Epithelial cell of proximal tubule (primary cell): Measurements from ENCODE around the gene ERAL1. TPM values are rescaled to one million over a fixed set of nuclear protein-coding genes. Genes with fewer than 3 reads are reported as not detected.

Experiments used
- DNase-seq: peaks from one replicate; pipeline ENCODE4 v3.0.0-alpha.2; 2011; ENCODE audit warnings: low read depth
- H3K4me3 ChIP-seq: 2 replicates; pipeline ENCODE4 v1.5.1; 2011; ENCODE audit warnings: low read depth, mild to moderate bottlenecking, low read length
- total RNA-seq: library from RNA; depleted of rRNA; stranded (reverse); fragments of >200 nt; gene quantifications from 2 replicates; pipeline ENCODE4 v1.2.3, GENCODE V29; 2015
- TF ChIP-seq, protein P1 (sequence below): conservative IDR thresholded peaks from 2 replicates; pipeline ENCODE4 v1.5.1; 2012; ENCODE audit warnings: low read depth, mild to moderate bottlenecking, low read length

Gene ERAL1
- total RNA-seq, 1 donor from 2014 or later: 86.9 TPM

GRCh38 chr17:28907709-28908475 lies 53.1 kb downstream of the ERAL1 start:
- H3K4me3 ChIP-seq: no peak overlapping the region
- DNase-seq: no peak
- TF ChIP-seq, protein P1, sequence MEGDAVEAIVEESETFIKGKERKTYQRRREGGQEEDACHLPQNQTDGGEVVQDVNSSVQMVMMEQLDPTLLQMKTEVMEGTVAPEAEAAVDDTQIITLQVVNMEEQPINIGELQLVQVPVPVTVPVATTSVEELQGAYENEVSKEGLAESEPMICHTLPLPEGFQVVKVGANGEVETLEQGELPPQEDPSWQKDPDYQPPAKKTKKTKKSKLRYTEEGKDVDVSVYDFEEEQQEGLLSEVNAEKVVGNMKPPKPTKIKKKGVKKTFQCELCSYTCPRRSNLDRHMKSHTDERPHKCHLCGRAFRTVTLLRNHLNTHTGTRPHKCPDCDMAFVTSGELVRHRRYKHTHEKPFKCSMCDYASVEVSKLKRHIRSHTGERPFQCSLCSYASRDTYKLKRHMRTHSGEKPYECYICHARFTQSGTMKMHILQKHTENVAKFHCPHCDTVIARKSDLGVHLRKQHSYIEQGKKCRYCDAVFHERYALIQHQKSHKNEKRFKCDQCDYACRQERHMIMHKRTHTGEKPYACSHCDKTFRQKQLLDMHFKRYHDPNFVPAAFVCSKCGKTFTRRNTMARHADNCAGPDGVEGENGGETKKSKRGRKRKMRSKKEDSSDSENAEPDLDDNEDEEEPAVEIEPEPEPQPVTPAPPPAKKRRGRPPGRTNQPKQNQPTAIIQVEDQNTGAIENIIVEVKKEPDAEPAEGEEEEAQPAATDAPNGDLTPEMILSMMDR: no peak

DNA sequence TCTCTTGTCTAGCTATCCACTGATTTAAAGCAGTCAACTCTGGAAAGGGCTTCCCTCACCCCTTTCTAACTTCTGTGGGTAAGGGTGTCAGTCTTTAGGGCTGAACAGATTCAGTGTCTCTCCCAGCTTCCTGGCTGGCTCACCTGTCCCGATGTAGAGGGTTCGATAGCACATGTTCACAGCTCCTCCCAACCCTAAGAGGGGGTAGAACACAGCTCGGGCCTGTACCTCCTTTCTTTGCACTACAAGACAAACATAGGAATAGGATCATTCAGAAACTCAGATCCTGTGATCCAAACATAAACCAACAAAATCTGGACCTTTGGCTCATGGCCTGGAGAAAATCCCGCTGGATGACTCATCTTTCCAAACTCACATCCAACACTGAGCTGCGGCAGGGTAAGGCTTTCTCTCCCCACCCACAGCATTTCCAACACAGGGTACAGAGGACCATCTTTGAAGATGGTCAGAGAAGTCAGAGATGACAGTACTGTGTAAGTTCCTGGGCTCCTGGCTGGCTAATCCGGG lies 53.9 kb downstream of the ERAL1 start:
- DNase-seq: no peak

DNA sequence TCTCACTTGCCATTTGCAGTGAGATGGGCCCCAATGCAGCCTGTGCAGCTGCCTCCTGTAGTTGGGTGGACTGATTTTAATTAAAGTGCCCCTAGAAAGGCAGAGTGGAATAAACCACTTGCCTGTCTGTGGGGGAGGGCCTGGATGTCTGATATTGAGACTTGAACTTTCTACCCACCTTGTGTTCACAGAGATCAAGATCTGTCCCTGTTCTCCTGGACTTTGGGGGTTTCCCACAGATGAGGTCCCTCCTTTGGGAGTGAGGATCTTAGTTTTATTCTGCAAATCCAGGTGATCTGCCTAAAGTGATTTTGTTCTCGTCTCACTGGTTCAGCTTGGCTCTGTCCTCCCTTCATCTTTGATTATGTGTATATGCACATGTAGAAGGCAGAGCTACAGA lies 55.7 kb downstream of the ERAL1 start:
- TF ChIP-seq, protein P1: no peak
- DNase-seq: no peak
- no peak overlapping the region for H3K4me3 ChIP-seq

More for the DNA sequence above, 53.9 kb downstream of the ERAL1 start:
- H3K4me3 ChIP-seq: no peak overlapping the region
- TF ChIP-seq, protein P1: no peak

Other genes with a start within 250 kb of the ERAL1 start
- 3.0 and 4.3 TPM in 2 replicates for gene RSKR, start 240.8 kb upstream of the ERAL1 start, total RNA-seq
- gene BLTP2, start 209.9 kb upstream of the ERAL1 start, total RNA-seq: 133 and 136 TPM in 2 replicates
- 39.5 and 52.7 TPM in 2 replicates for gene SDF2, start 193.1 kb upstream of the ERAL1 start, total RNA-seq
- gene SUPT6H, start 192.8 kb upstream of the ERAL1 start, total RNA-seq: 17.2 and 21.7 TPM in 2 replicates
- under 0.01 and 0.58 TPM in 2 replicates for gene PROCA1, start 143.1 kb upstream of the ERAL1 start, total RNA-seq
- gene RAB34, start 137.1 kb upstream of the ERAL1 start, total RNA-seq: 558 and 649 TPM in 2 replicates
- 746 and 818 TPM in 2 replicates for gene RPL23A, start 135.0 kb upstream of the ERAL1 start, total RNA-seq
- gene TLCD1, start 128.8 kb upstream of the ERAL1 start, total RNA-seq: 14.5 and 14.7 TPM in 2 replicates
- 4.3 and 8.4 TPM in 2 replicates for gene NEK8, start 126.2 kb upstream of the ERAL1 start, total RNA-seq
- gene TRAF4, start 111.0 kb upstream of the ERAL1 start, total RNA-seq: 86.4 and 108 TPM in 2 replicates
- 11.9 and 14.2 TPM in 2 replicates for gene FAM222B, start 12.2 kb upstream of the ERAL1 start, total RNA-seq
- 83.5 and 92.5 TPM in 2 replicates for gene FLOT2, start 42.7 kb downstream of the ERAL1 start, total RNA-seq
- gene DHRS13, start 48.1 kb downstream of the ERAL1 start, total RNA-seq: 14.0 and 18.0 TPM in 2 replicates
- 26.3 and 43.5 TPM in 2 replicates for gene PHF12, start 96.5 kb downstream of the ERAL1 start, total RNA-seq
- gene SEZ6, start 151.0 kb downstream of the ERAL1 start, total RNA-seq: not detected in 2 replicates
- gene PIPOX, start 188.1 kb downstream of the ERAL1 start, total RNA-seq: 0.35 TPM in 1 of 2 replicates, not detected in the other